Endothelial cell of umbilical vein (primary cell): Measurements from ENCODE around the gene ATG14. TPM values are rescaled to one million over a fixed set of nuclear protein-coding genes. Genes with fewer than 3 reads are reported as not detected.

Experiments
- BruUV-seq: library from RNA; stranded (reverse); fragments of 400-500 nt; replicated peaks from 2 replicates; lab custom pipeline; 2021; lab: Mats Ljungman, UMichigan
- CTCF ChIA-PET: fragments of 300-600, 350-600 bp; sonication (Branson Sonifier 250); formaldehyde crosslinking; loops from one replicate; lab custom pipeline; 2021; ENCODE audit warnings: antibody characterized with exemption, inconsistent platforms; lab: Charles Lee
- POLR2A ChIA-PET: fragments of 300-600, 350-600 bp; sonication (Branson Sonifier 250); formaldehyde crosslinking; loops from one replicate; lab custom pipeline; 2021; ENCODE audit warnings: antibody characterized with exemption, inconsistent platforms; lab: Charles Lee
- DNase-seq: peaks from one replicate; pipeline ENCODE4 v3.0.0-alpha.2; 2011; ENCODE audit warnings: low read depth, low spot score
- FAIRE-seq: peaks from 2 replicates; lab custom pipeline; 2011; peaks lifted over from hg19 to GRCh38; lab: Jason Lieb, UNC
- H2AFZ ChIP-seq: 2 replicates; pipeline ENCODE4 v1.6.0; 2012; ENCODE audit warnings: low read depth, low read length, control low read depth, inconsistent platforms
- H3K27ac ChIP-seq: 2 replicates; pipeline ENCODE4 v1.5.1; 2011; ENCODE audit warnings: low read depth, mild to moderate bottlenecking, control low read depth, low read length, moderate library complexity; ENCODE audit not compliant: insufficient read depth
- H3K27me3 ChIP-seq, 2 experiments: 2 replicates each; pipeline versions ENCODE4 v1.6.0 to v1.6.1; 2011; ENCODE audit warnings: low read length in 2 of 2, mixed read lengths in 1 of 2; ENCODE audit not compliant: control insufficient read depth in 2 of 2, insufficient read depth in 2 of 2
- H3K36me3 ChIP-seq, 2 experiments: 2 replicates in 1 of 2; 3 replicates in 1 of 2; pipeline ENCODE4 v1.5.1; 2011; ENCODE audit warnings: low read length in 2 of 2, mild to moderate bottlenecking in 1 of 2, moderate library complexity in 1 of 2; ENCODE audit not compliant: control insufficient read depth in 2 of 2, insufficient read depth in 2 of 2; ENCODE audit errors: extremely low read depth in 1 of 2
- H3K4me1 ChIP-seq: 3 replicates; pipeline ENCODE4 v1.5.1; 2011; ENCODE audit warnings: mild to moderate bottlenecking, low read length; ENCODE audit not compliant: control insufficient read depth, insufficient read depth; ENCODE audit errors: extremely low read depth
- H3K4me2 ChIP-seq: 2 replicates; pipeline ENCODE4 v1.6.1; 2011; ENCODE audit warnings: low read length, control low read depth, mixed read lengths; ENCODE audit not compliant: insufficient read depth
- H3K4me3 ChIP-seq, 3 experiments: fragments of 200-600 bp in 1 of 3; sonication (generic), shearing (Covaris generic) in 1 of 3; replicated peaks in 1 of 3; 2 replicates each; pipeline ENCODE4 v1.5.1; 2011 to 2016; ENCODE audit warnings: control low read depth in 3 of 3, low read length in 3 of 3, mild to moderate bottlenecking in 2 of 3, inconsistent platforms in 1 of 3, low read depth in 1 of 3, moderate library complexity in 1 of 3; ENCODE audit not compliant: insufficient read depth in 1 of 3
- H3K79me2 ChIP-seq: 2 replicates; pipeline ENCODE4 v1.6.0; 2012; ENCODE audit warnings: low read length, inconsistent platforms; ENCODE audit not compliant: control insufficient read depth, insufficient read depth
- H3K9ac ChIP-seq: replicated peaks from 2 replicates; pipeline ENCODE3; 2011; ENCODE audit warnings: low read length, control low read depth; ENCODE audit not compliant: insufficient read depth; ENCODE audit errors: extremely low read depth
- H3K9me1 ChIP-seq: replicated peaks from 3 replicates; pipeline ENCODE4 v1.6.0; 2011; ENCODE audit warnings: mild to moderate bottlenecking, low read length; ENCODE audit not compliant: control insufficient read depth, insufficient read depth; ENCODE audit errors: extremely low read depth
- H3K9me3 ChIP-seq: replicated peaks from 2 replicates; pipeline ENCODE4 v1.5.1; 2012; ENCODE audit warnings: low read length, inconsistent platforms; ENCODE audit not compliant: control insufficient read depth, insufficient read depth
- H4K20me1 ChIP-seq: replicated peaks from 2 replicates; pipeline ENCODE3; 2011; ENCODE audit warnings: mild to moderate bottlenecking, low read length; ENCODE audit not compliant: control insufficient read depth, insufficient read depth; ENCODE audit errors: extremely low read depth
- CTCF ChIP-seq, 2 donors: IDR thresholded peaks; 1 replicate in 1 of 2; 2 replicates in 1 of 2; pipeline ENCODE4 v1.5.1; 2011; ENCODE audit warnings: low read length in 2 of 2, mild to moderate bottlenecking in 2 of 2, moderate library complexity in 2 of 2, control low read depth in 1 of 2, inconsistent platforms in 1 of 2, low read depth in 1 of 2; ENCODE audit not compliant: insufficient read depth in 1 of 2; ENCODE audit errors: extremely low read depth in 1 of 2
- EZH2 ChIP-seq: IDR thresholded peaks from 2 replicates; pipeline ENCODE4 v1.6.1; 2012; ENCODE audit warnings: borderline replicate concordance, low read depth, mild to moderate bottlenecking, moderate library complexity, low read length, inconsistent platforms; ENCODE audit not compliant: severe bottlenecking
- FOS ChIP-seq: IDR thresholded peaks from 2 replicates; pipeline ENCODE4 v1.6.1; 2011; ENCODE audit warnings: mild to moderate bottlenecking, low read length, moderate library complexity, borderline replicate concordance; ENCODE audit not compliant: insufficient read depth
- GATA2 ChIP-seq: IDR thresholded peaks from 2 replicates; pipeline ENCODE4 v1.7.0; 2011; ENCODE audit warnings: low read depth, mild to moderate bottlenecking, moderate library complexity, mixed read lengths, low read length; ENCODE audit not compliant: insufficient read length, insufficient read depth
- JUN ChIP-seq: IDR thresholded peaks from 2 replicates; pipeline ENCODE4 v1.6.1; 2011; ENCODE audit warnings: borderline replicate concordance, low read depth; ENCODE audit not compliant: insufficient read length, insufficient read depth
- MAX ChIP-seq: IDR thresholded peaks from 2 replicates; pipeline ENCODE4 v1.6.1; 2011; ENCODE audit not compliant: insufficient read depth, insufficient read length
- MYC ChIP-seq: IDR thresholded peaks from one replicate; pipeline ENCODE4 v1.6.1; 2011; ENCODE audit warnings: mild to moderate bottlenecking, low read depth, low read length
- POLR2A ChIP-seq: IDR thresholded peaks from 2 replicates; pipeline ENCODE4 v1.6.1; 2012; ENCODE audit warnings: low read depth, mild to moderate bottlenecking, control low read depth, low read length
- POLR2AphosphoS5 ChIP-seq: IDR thresholded peaks from 2 replicates; pipeline ENCODE4 v1.6.1; 2012; ENCODE audit warnings: low read depth, mild to moderate bottlenecking, control low read depth, low read length, moderate library complexity; ENCODE audit not compliant: insufficient read depth
- dilution Hi-C: fragments of 300-500 bp; cut with MboI; formaldehyde crosslinking; loops from one replicate; pipeline ENCODE4 v1.15.0; 2019; ENCODE audit warnings: low sequenced_read_pairs; ENCODE audit not compliant: extremely low pct_ligation_motif_present
- intact Hi-C: fragments of 100-400 bp; cut with micrococcal nuclease; formaldehyde crosslinking; loops from one replicate; pipeline ENCODE4 v1.10.0; 2022
- polyA plus RNA-seq, 4 experiments: library from polyadenylated mRNA; depleted of rRNA in 3 of 4; stranded (reverse) in 3 of 4; unstranded in 1 of 4; fragments of >200 nt; gene quantifications; 2 replicates each; pipeline versions ENCODE4 v1.2.1 to v1.2.3, GENCODE V29; 2011 to 2012; ENCODE audit warnings: missing spikeins in 1 of 4
- total RNA-seq: library from RNA; stranded (reverse); gene quantifications from 2 replicates; pipeline ENCODE4 v1.2.3, GENCODE V29; 2021

Gene ATG14
- total and polyA plus RNA-seq, 2 donors (not counting 3 experiments of a cell fraction or from before 2014, with no cell fraction given): 5.9 to 10.0 TPM

GRCh38 chr14:55352201-55352600, 59.4 kb downstream of the ATG14 start:
- dilution Hi-C loops: no loop called here
- TF ChIP-seq CTCF (IDR thresholded peaks at IDR 0.05; ENCODE audit: extremely low read depth in 1 of 2, insufficient read depth in 1 of 2, low read depth in 1 of 2, low read length in 2 of 2): no peak
- no peak for TF ChIP-seq GATA2
- TF ChIP-seq JUN: no peak
- no peak for TF ChIP-seq MYC
- TF ChIP-seq EZH2: no peak
- TF ChIP-seq MAX: no peak
- TF ChIP-seq FOS: no peak
- no peak for TF ChIP-seq POLR2AphosphoS5
- no peak for TF ChIP-seq POLR2A
- Histone ChIP-seq H3K27ac (no peak overlapping the region), H3K79me2 (no peaks in the 10 kb centered on the region), H3K4me2 (no peak overlapping the region), H4K20me1 (no peaks in the 10 kb centered on the region), H3K27me3 (no peaks in the 10 kb centered on the region), H3K4me1 (no peaks in the 10 kb centered on the region), H3K36me3 (peaks cover 0 to 13% of the 10 kb centered on the region in 2 experiments), H2AFZ (no peak overlapping the region), H3K9ac (no peak overlapping the region), H3K9me3 (no peaks in the 10 kb centered on the region), H3K4me3 (no peak overlapping the region), H3K9me1 (no peaks in the 10 kb centered on the region)
- intact Hi-C loops: no loop called here
- DNase-seq (no peak), FAIRE-seq (no peak)
- POLR2A ChIA-PET: no interaction called here
- no TSS peak for BruUV-seq
- CTCF ChIA-PET: interaction anchor here (1.0 kb wide), 2 partner anchors 106 to 139 kb away, joined by 3 to 4 read pairs; no protein-coding TSS in a partner anchor
